ENCODE measurements around the gene CHAT.

- TF ChIP-seq CTCF (IDR thresholded peaks at IDR 0.05) (no peak), POLR2AphosphoS5 (IDR thresholded peaks at IDR 0.05) (no peak), POLR2A (IDR thresholded peaks at IDR 0.05) (no peak)
These were observed 17.0 kb upstream of the CHAT start for GRCh38 chr10:49596836-49597235.
